Common myeloid progenitor, CD34-positive (primary cell): ENCODE measurements around the gene EXOG.
A peak's percentile ranks its signal among the peaks of the same experiment; 100 is the strongest.

Source experiments
- CTCF ChIA-PET: fragments of 350-600 bp; sonication (Branson Sonifier 250); formaldehyde crosslinking; loops from one replicate; lab custom pipeline; 2021; ENCODE audit warnings: antibody characterized with exemption; lab: Charles Lee
- POLR2A ChIA-PET: fragments of 350-600 bp; sonication (Branson Sonifier 250); formaldehyde crosslinking; loops from one replicate; lab custom pipeline; 2021; ENCODE audit warnings: antibody characterized with exemption; lab: Charles Lee
- DNase-seq, 3 donors: peaks; one replicate each; pipeline versions ENCODE4 v3.0.0 to v3.0.0-alpha.2; 2013
- H3K27ac ChIP-seq, 2 experiments: 1 replicate in 1 of 2; 2 replicates in 1 of 2; pipeline ENCODE4 v1.7.0; 2013; ENCODE audit warnings: inconsistent platforms in 2 of 2, low read length in 2 of 2, mild to moderate bottlenecking in 2 of 2, low read depth in 1 of 2, moderate library complexity in 1 of 2; ENCODE audit not compliant: severe bottlenecking in 2 of 2, insufficient read depth in 1 of 2, poor library complexity in 1 of 2
- H3K27me3 ChIP-seq, 5 experiments: replicated peaks in 2 of 5; 1 replicate in 3 of 5; 2 replicates in 2 of 5; pipeline versions ENCODE4 v1.6.1 to v1.7.0; 2013; ENCODE audit warnings: low read length in 4 of 5, mild to moderate bottlenecking in 2 of 5, moderate library complexity in 2 of 5, inconsistent platforms in 1 of 5; ENCODE audit not compliant: insufficient read depth in 5 of 5, control insufficient read depth in 4 of 5
- H3K36me3 ChIP-seq, 4 experiments: 1 replicate in 2 of 4; 2 replicates in 2 of 4; pipeline versions ENCODE4 v1.6.1 to v1.7.0; 2013; ENCODE audit warnings: low read length in 3 of 4, control low read depth in 1 of 4, mild to moderate bottlenecking in 1 of 4; ENCODE audit not compliant: control insufficient read depth in 4 of 4, insufficient read depth in 4 of 4
- H3K4me1 ChIP-seq, 4 experiments: 1 replicate in 3 of 4; 2 replicates in 1 of 4; pipeline versions ENCODE4 v1.6.1 to v1.7.1; 2013; ENCODE audit warnings: low read length in 3 of 4, mild to moderate bottlenecking in 3 of 4, control low read depth in 1 of 4, inconsistent platforms in 1 of 4, moderate library complexity in 1 of 4; ENCODE audit not compliant: control insufficient read depth in 4 of 4, insufficient read depth in 4 of 4; ENCODE audit errors: control extremely low read depth in 1 of 4
- H3K4me3 ChIP-seq, 7 experiments: 1 replicate in 4 of 7; 2 replicates in 3 of 7; pipeline versions ENCODE4 v1.5.1 to v1.7.0; 2013; ENCODE audit warnings: mild to moderate bottlenecking in 7 of 7, low read length in 6 of 7, moderate library complexity in 6 of 7, inconsistent platforms in 2 of 7, low read depth in 2 of 7, control low read depth in 1 of 7; ENCODE audit not compliant: insufficient read depth in 4 of 7, control insufficient read depth in 1 of 7; ENCODE audit errors: extremely low read depth in 1 of 7
- H3K9me3 ChIP-seq, 5 experiments: 1 replicate in 4 of 5; 2 replicates in 1 of 5; pipeline versions ENCODE4 v1.6.1 to v1.7.1; 2013; ENCODE audit warnings: low read length in 4 of 5, mild to moderate bottlenecking in 2 of 5, inconsistent platforms in 1 of 5, low read depth in 1 of 5, moderate library complexity in 1 of 5; ENCODE audit not compliant: control insufficient read depth in 4 of 5, insufficient read depth in 2 of 5; ENCODE audit errors: control extremely low read depth in 1 of 5
- WGBS: methylation state at CpG from one replicate; pipeline ENCODE4 v1.1.5; 2013; ENCODE audit not compliant: insufficient coverage; 5-methylcytosine and 5-hydroxymethylcytosine counted together

The EXOG gene

DNA sequence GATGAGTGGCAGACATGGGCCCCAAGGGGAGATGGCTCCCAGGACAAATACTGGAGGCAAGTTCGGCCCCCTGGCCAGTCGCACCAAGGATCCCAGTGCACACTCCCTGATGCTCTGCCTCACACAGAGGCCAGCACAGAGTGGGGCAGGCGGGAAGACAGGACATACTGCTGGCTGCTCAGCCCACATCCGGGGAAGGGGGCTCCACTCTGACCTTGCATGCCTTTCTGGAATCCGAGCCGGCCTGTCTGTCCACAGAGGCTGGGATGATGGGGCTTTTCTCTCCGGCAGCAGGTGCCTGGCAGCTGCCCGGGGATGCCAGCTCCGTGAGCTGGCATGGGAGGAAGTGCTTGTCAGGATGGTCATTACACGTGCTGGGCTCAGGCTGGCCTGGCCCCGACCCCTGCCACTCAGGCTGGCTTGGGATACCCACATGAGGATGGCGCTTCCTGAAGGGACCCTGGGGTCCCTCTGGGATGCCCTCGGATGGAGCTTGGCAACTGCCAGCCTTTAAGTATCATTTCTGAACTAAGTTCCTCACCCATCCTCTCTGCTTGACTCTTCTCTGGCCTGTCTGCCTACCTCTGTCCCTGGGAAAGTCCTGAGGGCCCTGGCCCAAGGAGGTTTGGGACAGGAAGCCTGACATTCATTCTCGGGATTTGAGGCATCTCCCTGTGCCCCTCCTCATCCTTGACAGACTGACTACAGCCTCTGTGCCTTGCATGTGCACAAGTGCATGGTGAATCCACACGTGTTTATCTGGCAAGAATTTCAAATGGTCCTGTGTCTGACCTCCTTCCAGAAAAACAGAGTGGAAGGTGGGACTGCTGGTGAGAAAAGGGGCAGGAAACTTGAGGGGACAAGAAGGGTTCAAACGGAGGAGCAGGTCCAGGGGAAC is 46.5 kb downstream of the EXOG start:
- ChIA-PET POLR2A (no interaction called here), CTCF (no interaction called here)
- no peak for DNase-seq
- Histone ChIP-seq H3K4me3 (no peak overlapping the region), H3K27me3 (peaks cover 0 to 2% (median 0%) of the 10 kb centered on the region in 5 experiments), H3K27ac (no peak overlapping the region), H3K9me3 (no peaks in the 10 kb centered on the region), H3K36me3 (peaks cover 0 to 2% (median 0%) of the 10 kb centered on the region in 4 experiments), H3K4me1 (peaks cover 0 to 1% (median 0%) of the 10 kb centered on the region in 4 experiments)
- 81% methylated on average over 16 of the region's 16 CpGs for WGBS

DNA sequence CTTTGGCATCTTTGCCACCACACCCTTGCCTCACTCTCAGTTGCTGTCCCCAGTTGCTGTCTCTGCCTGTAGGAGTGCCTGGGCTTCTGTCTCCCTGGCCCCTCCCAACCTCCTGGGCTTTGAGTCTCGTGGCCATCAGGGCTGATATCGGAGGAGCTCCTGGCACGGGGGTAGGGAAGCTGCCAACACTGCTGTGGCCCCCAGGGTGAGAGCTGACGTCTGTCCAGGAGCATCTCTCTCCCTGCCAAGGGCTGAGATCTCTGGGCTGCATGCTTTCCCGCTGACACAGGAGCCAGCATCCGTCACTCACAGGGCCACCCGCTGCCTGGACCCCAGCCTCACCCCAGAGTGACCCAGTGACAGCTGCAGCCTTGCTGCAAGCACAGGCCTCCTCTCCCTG is 47.4 kb downstream of the EXOG start:
- Histone ChIP-seq H3K27me3 (peaks cover 0 to 2% (median 0%) of the 10 kb centered on the region in 5 experiments), H3K9me3 (no peaks in the 10 kb centered on the region), H3K36me3 (peaks cover 0 to 2% (median 0%) of the 10 kb centered on the region in 4 experiments), H3K27ac (no peak overlapping the region), H3K4me1 (peaks cover 0 to 7% (median 4%) of the 10 kb centered on the region in 4 experiments), H3K4me3 (no peak overlapping the region)
- DNase-seq: no peak
- POLR2A ChIA-PET: no interaction called here
- CTCF ChIA-PET: interaction anchor here (0.6 kb wide), 1 partner anchor 177 kb away, joined by 3 read pairs; no protein-coding TSS in a partner anchor
- WGBS: 89% methylated on average over 6 of the region's 7 CpGs

DNA sequence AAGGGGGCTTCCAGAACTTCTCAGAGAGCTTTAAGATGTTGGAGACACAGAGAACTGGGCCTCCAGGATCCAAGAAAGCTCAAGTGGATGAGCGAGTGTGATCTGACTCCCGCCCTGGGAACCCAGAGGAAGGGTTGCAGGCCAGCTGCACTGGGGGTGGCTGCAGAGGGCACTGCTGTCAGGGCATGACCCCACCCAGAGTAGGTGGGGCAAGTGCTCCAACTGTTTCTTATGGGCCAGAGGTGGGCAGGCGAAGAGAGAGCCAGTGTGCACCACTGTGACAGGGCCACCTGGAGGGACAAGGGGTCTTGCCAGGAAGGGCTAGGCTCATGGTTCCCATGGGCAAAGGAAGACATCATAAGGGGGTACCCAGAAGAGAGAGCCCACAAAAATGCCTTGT is 48.8 kb downstream of the EXOG start:
- ChIA-PET POLR2A (no interaction called here), CTCF (no interaction called here)
- WGBS: 89% methylated on average over 3 of the region's 3 CpGs

DNA sequence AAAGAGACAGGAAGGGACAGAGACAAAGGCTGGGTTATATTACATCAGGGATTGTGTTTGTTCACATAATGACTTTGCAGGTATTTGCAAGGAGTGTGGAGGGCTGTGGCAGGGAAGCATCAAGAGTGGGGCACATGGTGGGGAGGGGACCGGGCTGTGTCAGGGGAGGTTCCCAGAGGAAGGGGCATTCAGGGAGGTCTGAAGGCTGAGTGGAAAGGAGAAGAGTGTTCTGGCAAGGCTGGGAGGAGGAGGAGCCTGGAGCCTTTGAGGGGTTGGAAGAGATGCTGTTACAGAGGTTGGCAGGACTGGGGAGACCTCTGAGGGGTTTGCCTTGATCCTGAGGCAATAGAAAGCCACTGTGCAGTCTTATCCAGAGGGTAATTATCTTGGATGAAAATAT is 49.4 kb downstream of the EXOG start:
- no peaks in the 10 kb centered on the region for H3K36me3 ChIP-seq
- H3K4me1 ChIP-seq: peaks cover 0 to 7% (median 4%) of the 10 kb centered on the region in 4 experiments
- no peak overlapping the region for H3K27ac ChIP-seq
- no peaks in the 10 kb centered on the region for H3K9me3 ChIP-seq
- 100% methylated on average over 1 of the region's 1 CpG for WGBS
- ChIA-PET CTCF (no interaction called here), POLR2A (no interaction called here)
- no peak for DNase-seq
- no peak overlapping the region for H3K4me3 ChIP-seq
- peaks cover 0 to 2% (median 0%) of the 10 kb centered on the region in 5 experiments for H3K27me3 ChIP-seq

More for the DNA sequence above, 48.8 kb downstream of the EXOG start:
- Histone ChIP-seq H3K27ac (no peak overlapping the region), H3K36me3 (no peaks in the 10 kb centered on the region), H3K27me3 (peaks cover 0 to 2% (median 0%) of the 10 kb centered on the region in 5 experiments), H3K9me3 (no peaks in the 10 kb centered on the region), H3K4me3 (no peak overlapping the region), H3K4me1 (peaks cover 0 to 7% (median 4%) of the 10 kb centered on the region in 4 experiments)
- no peak for DNase-seq

DNA sequence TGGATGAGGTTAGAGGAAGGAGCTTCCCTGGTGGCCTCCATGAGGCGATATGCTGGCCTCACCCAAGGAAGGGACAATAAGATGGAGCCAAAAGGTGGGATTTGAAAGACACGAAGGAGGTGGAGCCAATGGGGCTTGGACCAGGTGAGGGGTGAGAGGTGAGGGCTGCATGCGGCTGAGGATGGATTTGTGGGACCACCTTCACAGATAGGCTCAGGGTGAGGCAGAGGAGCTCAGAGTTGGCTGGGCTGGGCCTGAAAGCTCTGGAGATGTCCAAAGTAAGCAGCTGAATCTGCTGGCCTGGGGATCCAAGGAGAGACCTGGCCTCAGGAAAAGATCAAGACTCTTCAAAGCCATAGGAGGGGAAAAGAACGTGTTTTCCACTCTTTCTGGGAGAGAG is 49.8 kb downstream of the EXOG start:
- H3K9me3 ChIP-seq: no peaks in the 10 kb centered on the region
- CTCF ChIA-PET: no interaction called here
- WGBS: 100% methylated on average over 4 of the region's 4 CpGs

DNA sequence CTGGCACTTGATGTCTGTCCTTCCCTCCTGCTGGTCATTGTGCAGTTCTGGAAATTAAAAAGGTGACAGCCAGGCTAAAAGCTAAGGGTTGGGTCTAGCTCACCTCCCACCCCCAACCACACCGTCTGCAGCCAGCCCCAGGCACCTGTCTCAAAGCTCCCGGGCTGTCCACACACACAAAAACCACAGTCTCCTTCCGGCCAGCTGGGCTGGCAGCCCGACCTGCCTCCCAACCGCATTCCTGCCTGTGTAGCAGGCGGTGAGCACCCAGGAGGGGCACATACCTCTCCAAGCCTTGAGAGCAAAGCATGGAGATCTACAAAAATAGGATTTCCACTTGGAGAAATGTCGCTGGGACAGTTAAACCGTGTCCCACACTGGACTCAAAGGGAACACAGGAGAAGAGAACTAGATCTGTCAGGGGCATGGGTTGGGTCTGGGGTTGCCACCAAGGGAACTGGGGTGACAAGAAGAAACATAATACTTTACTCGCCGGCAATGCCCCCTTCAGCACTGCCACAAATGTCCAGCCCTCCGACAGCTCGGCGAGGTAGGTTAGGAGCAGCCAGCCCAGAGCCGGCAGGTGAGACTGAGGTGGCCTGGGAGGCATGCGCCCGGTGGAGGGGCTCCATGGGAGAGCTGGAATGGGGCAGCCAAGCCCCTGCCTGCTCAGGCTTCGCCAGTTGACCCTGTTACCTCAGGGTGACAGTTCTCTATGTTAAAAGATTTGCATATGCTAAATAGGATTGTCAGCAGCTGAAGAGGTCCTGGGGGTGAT is 52.2 kb downstream of the EXOG start:
- CTCF ChIA-PET: no interaction called here
- H3K27me3 ChIP-seq: peaks cover 0 to 2% (median 0%) of the 10 kb centered on the region in 5 experiments
- POLR2A ChIA-PET: no interaction called here

More for the DNA sequence above, 49.8 kb downstream of the EXOG start:
- no peaks in the 10 kb centered on the region for H3K36me3 ChIP-seq
- H3K4me1 ChIP-seq: peaks cover 0 to 7% (median 4%) of the 10 kb centered on the region in 4 experiments
- no peak overlapping the region for H3K4me3 ChIP-seq
- DNase-seq: no peak
- POLR2A ChIA-PET: no interaction called here
- no peak overlapping the region for H3K27ac ChIP-seq
- peaks cover 0 to 2% (median 0%) of the 10 kb centered on the region in 5 experiments for H3K27me3 ChIP-seq

More for the DNA sequence above, 52.2 kb downstream of the EXOG start:
- Histone ChIP-seq H3K4me3 (no peak overlapping the region), H3K9me3 (no peaks in the 10 kb centered on the region), H3K4me1 (peaks cover 0 to 7% (median 4%) of the 10 kb centered on the region in 4 experiments), H3K27ac (no peak overlapping the region), H3K36me3 (no peaks in the 10 kb centered on the region)
- WGBS: 73% methylated on average over 16 of the region's 17 CpGs
- peak in 2 of 3 donors; percentile 48 to 68 for DNase-seq
